ENCODE measurements around the gene TTL.

GRCh38 chr2:112547333-112547732 lies 65.4 kb downstream of the TTL start:
- TF ChIP-seq, protein P1, sequence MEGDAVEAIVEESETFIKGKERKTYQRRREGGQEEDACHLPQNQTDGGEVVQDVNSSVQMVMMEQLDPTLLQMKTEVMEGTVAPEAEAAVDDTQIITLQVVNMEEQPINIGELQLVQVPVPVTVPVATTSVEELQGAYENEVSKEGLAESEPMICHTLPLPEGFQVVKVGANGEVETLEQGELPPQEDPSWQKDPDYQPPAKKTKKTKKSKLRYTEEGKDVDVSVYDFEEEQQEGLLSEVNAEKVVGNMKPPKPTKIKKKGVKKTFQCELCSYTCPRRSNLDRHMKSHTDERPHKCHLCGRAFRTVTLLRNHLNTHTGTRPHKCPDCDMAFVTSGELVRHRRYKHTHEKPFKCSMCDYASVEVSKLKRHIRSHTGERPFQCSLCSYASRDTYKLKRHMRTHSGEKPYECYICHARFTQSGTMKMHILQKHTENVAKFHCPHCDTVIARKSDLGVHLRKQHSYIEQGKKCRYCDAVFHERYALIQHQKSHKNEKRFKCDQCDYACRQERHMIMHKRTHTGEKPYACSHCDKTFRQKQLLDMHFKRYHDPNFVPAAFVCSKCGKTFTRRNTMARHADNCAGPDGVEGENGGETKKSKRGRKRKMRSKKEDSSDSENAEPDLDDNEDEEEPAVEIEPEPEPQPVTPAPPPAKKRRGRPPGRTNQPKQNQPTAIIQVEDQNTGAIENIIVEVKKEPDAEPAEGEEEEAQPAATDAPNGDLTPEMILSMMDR (IDR thresholded peaks at IDR 0.05): no peak
- TF ChIP-seq POLR2A (IDR thresholded peaks at IDR 0.05): no peak
